ENCODE data around the gene ACTG1. TPM values are rescaled to one million over a fixed set of nuclear protein-coding genes. Genes with fewer than 3 reads are reported as not detected.

The ACTG1 gene
- total and polyA plus RNA-seq, 9 of the 15 experiments (the other 6 are each of a cell fraction or from before 2014, with no cell fraction given): 224 to 1,775 (median 568) TPM

- TF ChIP-seq PHB (CRISPR knock-in tag; IDR thresholded peaks at IDR 0.05) (peak; percentile 51; the same call in 1 of the 2 replicates), RUNX1 (IDR thresholded peaks at IDR 0.05; ENCODE audit: low read depth) (no peak), ZC3H8 (IDR thresholded peaks at IDR 0.05) (no peak), FOXA1 (IDR thresholded peaks at IDR 0.05; ENCODE audit: borderline replicate concordance) (no peak), ZBTB11 (CRISPR knock-in tag; IDR thresholded peaks at IDR 0.05) (peak in 2 of 3 experiments; percentile 22 to 89; a peak in 3 of 6 replicates), POLR2H (tag; IDR thresholded peaks at IDR 0.05; ENCODE audit: low read depth) (peak; percentile 98), CREB1 (IDR thresholded peaks at IDR 0.05) (peak; percentile 54; the same call in 1 of the 2 replicates), CREB1 (CRISPR knock-in tag; IDR thresholded peaks at IDR 0.05) (peak; percentile 64; the same call in 1 of the 2 replicates), CBX8 (IDR thresholded peaks at IDR 0.05; ENCODE audit: borderline replicate concordance, extremely low read depth, low read depth, low read length, poor library complexity, severe bottlenecking) (no peak), RBM25 (IDR thresholded peaks at IDR 0.05; ENCODE audit: low read depth, low read length, severe bottlenecking) (peak; percentile 96), BRF2 (IDR thresholded peaks at IDR 0.05; ENCODE audit: borderline replicate concordance, insufficient read depth, insufficient read length) (no peak), KAT7 (CRISPR knock-in tag; IDR thresholded peaks at IDR 0.05; ENCODE audit: borderline replicate concordance) (0 out of 2 replicates have a peak, but pooled peaks have one; percentile 74), SRSF3 (IDR thresholded peaks at IDR 0.05; ENCODE audit: insufficient read depth, low read length) (no peak; the same call in 1 of the 2 replicates), TOE1 (IDR thresholded peaks at IDR 0.05; ENCODE audit: borderline replicate concordance) (no peak), TOE1 (CRISPR knock-in tag; IDR thresholded peaks at IDR 0.05; ENCODE audit: borderline replicate concordance, low read depth) (no peak), ZSCAN32 (CRISPR knock-in tag; IDR thresholded peaks at IDR 0.05) (no peak)
- TF ChIP-seq, protein P1, sequence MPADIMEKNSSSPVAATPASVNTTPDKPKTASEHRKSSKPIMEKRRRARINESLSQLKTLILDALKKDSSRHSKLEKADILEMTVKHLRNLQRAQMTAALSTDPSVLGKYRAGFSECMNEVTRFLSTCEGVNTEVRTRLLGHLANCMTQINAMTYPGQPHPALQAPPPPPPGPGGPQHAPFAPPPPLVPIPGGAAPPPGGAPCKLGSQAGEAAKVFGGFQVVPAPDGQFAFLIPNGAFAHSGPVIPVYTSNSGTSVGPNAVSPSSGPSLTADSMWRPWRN (IDR thresholded peaks at IDR 0.05; ENCODE audit: low read depth): no peak
- TF ChIP-seq, protein P2, sequence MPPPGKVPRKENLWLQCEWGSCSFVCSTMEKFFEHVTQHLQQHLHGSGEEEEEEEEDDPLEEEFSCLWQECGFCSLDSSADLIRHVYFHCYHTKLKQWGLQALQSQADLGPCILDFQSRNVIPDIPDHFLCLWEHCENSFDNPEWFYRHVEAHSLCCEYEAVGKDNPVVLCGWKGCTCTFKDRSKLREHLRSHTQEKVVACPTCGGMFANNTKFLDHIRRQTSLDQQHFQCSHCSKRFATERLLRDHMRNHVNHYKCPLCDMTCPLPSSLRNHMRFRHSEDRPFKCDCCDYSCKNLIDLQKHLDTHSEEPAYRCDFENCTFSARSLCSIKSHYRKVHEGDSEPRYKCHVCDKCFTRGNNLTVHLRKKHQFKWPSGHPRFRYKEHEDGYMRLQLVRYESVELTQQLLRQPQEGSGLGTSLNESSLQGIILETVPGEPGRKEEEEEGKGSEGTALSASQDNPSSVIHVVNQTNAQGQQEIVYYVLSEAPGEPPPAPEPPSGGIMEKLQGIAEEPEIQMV (tag; conservative IDR thresholded peaks at IDR 0.05; ENCODE audit: low read depth): no peak
Observed at GRCh38 chr17:81512562-81513371, at the start of gene ACTG1 (continued).

Measured in K562 (cell line).